Upper lobe of left lung (tissue), 6 donors: ENCODE measurements around the gene NYNRIN. TPM values are rescaled to one million over a fixed set of nuclear protein-coding genes. Genes with fewer than 3 reads are reported as not detected.

Experiments
- ATAC-seq, 2 donors: fragments of 200-7000 bp; cut with Tn5 transposase; one replicate each; pipeline ENCODE4 v1.9.1; 2022; ENCODE audit warnings: mild to moderate bottlenecking in 2 of 2, moderate library complexity in 2 of 2; ENCODE audit not compliant: low FRiP score in 2 of 2
- DNase-seq, 2 donors: peaks; one replicate each; pipeline ENCODE4 v3.0.0-alpha.2; 2019 to 2020
- H3K27ac ChIP-seq, 4 donors: fragments of 200-600 bp; sonication (generic); one replicate each; pipeline ENCODE4 v1.5.1; 2016 to 2019
- H3K27me3 ChIP-seq, 4 donors: fragments of 200-600 bp; sonication (generic); one replicate each; pipeline ENCODE4 v1.5.1; 2017 to 2019
- H3K36me3 ChIP-seq, 4 donors: fragments of 200-600 bp; sonication (generic); one replicate each; pipeline ENCODE4 v1.5.1; 2016 to 2019
- H3K4me1 ChIP-seq, 4 donors: fragments of 200-600 bp; sonication (generic); one replicate each; pipeline ENCODE4 v1.5.1; 2018 to 2019
- H3K4me3 ChIP-seq, 4 donors: fragments of 200-600 bp; sonication (generic); one replicate each; pipeline ENCODE4 v1.5.1; 2017 to 2019; ENCODE audit warnings: mild to moderate bottlenecking in 2 of 4, moderate library complexity in 1 of 4
- H3K9me3 ChIP-seq, 4 donors: fragments of 200-600 bp; sonication (generic); one replicate each; pipeline ENCODE4 v1.5.1; 2018 to 2019
- EP300 ChIP-seq, 4 donors: sonication (generic); formaldehyde crosslinking; IDR thresholded peaks; one replicate each; pipeline ENCODE4 v1.5.1; 2017; ENCODE audit warnings: antibody characterized with exemption in 4 of 4, control low read depth in 2 of 4
- POLR2A ChIP-seq, 4 donors: fragments of 450-650 bp; IDR thresholded peaks; one replicate each; pipeline ENCODE4 v1.5.1; 2016 to 2017; ENCODE audit warnings: antibody characterized with exemption in 4 of 4, mild to moderate bottlenecking in 2 of 4
- POLR2AphosphoS5 ChIP-seq, 2 donors: sonication (generic); formaldehyde crosslinking; IDR thresholded peaks; one replicate each; pipeline ENCODE4 v1.5.1; 2017; ENCODE audit warnings: antibody characterized with exemption in 2 of 2
- WGBS, 2 donors: methylation state at CpG; one replicate each; pipeline ENCODE4 v1.1.5; 2017 to 2018; 5-methylcytosine and 5-hydroxymethylcytosine counted together
- total RNA-seq, 6 donors: library from RNA; depleted of rRNA in 4 of 6; stranded (reverse); fragments of >200 nt in 4 of 6; gene quantifications; one replicate each; pipeline versions ENCODE4 v1.1.0 to v1.2.1, GENCODE V29; 2016 to 2021
- TF ChIP-seq, protein P1 (sequence below), 6 experiments: fragments of 450-650 bp in 4 of 6; fragments of 200-600 bp in 2 of 6; sonication (generic) in 2 of 6; IDR thresholded peaks; one replicate each; pipeline ENCODE4 v1.5.1; 2016 to 2019; ENCODE audit warnings: antibody characterized with exemption in 6 of 6
- donor health status: DM: no; HTN: no; CAD: no; lungs with moderate emphysema.
- donor health status: DM: no; HTN: yes; CAD: no; lungs with severe emphysema.

The NYNRIN gene
- total RNA-seq, 6 donors from 2014 or later: 5.5 to 18.7 (median 14.4) TPM

DNA sequence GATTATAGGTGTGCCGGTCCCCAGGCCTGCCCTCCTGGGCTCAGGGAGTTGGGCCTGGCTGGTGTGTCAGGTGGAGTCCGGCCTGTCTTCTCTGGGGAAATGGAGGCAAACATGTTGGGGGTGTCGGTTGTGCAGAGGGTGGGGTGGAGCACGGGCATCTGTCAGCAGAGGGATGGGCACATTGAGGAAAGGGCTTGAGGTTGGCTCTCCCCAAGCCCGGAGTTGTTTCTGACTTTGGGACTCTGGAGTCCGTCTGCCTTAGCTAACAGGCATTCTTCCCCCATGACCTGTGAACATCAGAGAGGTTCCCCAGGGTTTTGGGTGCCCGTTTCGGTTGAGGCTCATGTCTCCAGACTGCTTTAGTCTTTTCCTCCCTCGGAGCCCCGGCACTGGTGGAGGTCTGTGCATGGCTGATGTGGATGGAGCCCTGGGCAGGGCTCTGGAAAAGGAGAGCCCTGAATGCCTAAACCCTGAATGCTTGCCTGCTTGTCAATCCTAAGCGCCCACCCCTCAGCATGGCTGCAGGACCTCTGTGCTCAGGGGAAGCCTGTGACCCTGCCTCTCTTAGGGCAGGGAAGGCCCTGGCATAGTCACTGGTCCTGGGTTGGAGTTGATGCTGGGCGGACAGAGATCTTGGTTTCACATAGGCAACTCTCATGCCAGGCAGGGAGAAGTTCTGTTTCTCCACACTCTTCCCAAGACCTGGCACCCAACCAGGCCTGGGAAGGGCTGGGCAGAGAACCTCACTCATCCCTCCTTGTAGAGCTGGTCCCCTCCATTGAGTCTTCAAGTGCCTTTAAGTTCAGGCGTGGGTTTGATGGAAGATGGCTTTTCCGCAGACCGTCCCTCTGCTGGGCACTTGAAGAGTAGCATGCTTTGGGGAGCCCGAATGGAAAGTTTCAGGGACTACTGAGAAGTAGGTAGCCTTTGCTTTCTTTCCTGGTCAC is 12.9 kb downstream of the NYNRIN start:
- DNase-seq (peak in 1 of 2 donors; percentile 49), ATAC-seq (peak in 1 of 2 donors; percentile 74)
- Histone ChIP-seq H3K4me3 (no peak overlapping the region), H3K27ac (no peak overlapping the region), H3K4me1 (no peaks in the 10 kb centered on the region), H3K36me3 (peaks cover 0 to 69% (median 25%) of the 10 kb centered on the region in 4 donors), H3K9me3 (no peaks in the 10 kb centered on the region), H3K27me3 (no peaks in the 10 kb centered on the region)
- 64 to 68% methylated on average over 10 to 16 of the region's 16 CpGs for WGBS, 2 donors
- no peak for TF ChIP-seq POLR2A (IDR thresholded peaks at IDR 0.05)
- TF ChIP-seq, protein P1, sequence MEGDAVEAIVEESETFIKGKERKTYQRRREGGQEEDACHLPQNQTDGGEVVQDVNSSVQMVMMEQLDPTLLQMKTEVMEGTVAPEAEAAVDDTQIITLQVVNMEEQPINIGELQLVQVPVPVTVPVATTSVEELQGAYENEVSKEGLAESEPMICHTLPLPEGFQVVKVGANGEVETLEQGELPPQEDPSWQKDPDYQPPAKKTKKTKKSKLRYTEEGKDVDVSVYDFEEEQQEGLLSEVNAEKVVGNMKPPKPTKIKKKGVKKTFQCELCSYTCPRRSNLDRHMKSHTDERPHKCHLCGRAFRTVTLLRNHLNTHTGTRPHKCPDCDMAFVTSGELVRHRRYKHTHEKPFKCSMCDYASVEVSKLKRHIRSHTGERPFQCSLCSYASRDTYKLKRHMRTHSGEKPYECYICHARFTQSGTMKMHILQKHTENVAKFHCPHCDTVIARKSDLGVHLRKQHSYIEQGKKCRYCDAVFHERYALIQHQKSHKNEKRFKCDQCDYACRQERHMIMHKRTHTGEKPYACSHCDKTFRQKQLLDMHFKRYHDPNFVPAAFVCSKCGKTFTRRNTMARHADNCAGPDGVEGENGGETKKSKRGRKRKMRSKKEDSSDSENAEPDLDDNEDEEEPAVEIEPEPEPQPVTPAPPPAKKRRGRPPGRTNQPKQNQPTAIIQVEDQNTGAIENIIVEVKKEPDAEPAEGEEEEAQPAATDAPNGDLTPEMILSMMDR (IDR thresholded peaks at IDR 0.05): peak; percentile 61 to 77 (median 66)

GRCh38 chr14:24414077-24414476 is 15.3 kb downstream of the NYNRIN start:
- TF ChIP-seq EP300 (IDR thresholded peaks at IDR 0.05) (no peak), POLR2AphosphoS5 (IDR thresholded peaks at IDR 0.05) (no peak), POLR2A (IDR thresholded peaks at IDR 0.05) (no peak)
- TF ChIP-seq, protein P1 (IDR thresholded peaks at IDR 0.05): no peak
- H3K4me1 ChIP-seq: peaks cover 2 to 10% (median 5%) of the 10 kb centered on the region in 4 donors
- H3K27me3 ChIP-seq: no peaks in the 10 kb centered on the region
- no peak overlapping the region for H3K27ac ChIP-seq
- no peak for ATAC-seq
- WGBS, 2 donors: 93 to 100% methylated on average over 1 of the region's 1 CpG
- no peaks in the 10 kb centered on the region for H3K9me3 ChIP-seq
- H3K36me3 ChIP-seq: peaks cover 0 to 55% (median 21%) of the 10 kb centered on the region in 4 donors
- DNase-seq: no peak
- H3K4me3 ChIP-seq: no peak overlapping the region

DNA sequence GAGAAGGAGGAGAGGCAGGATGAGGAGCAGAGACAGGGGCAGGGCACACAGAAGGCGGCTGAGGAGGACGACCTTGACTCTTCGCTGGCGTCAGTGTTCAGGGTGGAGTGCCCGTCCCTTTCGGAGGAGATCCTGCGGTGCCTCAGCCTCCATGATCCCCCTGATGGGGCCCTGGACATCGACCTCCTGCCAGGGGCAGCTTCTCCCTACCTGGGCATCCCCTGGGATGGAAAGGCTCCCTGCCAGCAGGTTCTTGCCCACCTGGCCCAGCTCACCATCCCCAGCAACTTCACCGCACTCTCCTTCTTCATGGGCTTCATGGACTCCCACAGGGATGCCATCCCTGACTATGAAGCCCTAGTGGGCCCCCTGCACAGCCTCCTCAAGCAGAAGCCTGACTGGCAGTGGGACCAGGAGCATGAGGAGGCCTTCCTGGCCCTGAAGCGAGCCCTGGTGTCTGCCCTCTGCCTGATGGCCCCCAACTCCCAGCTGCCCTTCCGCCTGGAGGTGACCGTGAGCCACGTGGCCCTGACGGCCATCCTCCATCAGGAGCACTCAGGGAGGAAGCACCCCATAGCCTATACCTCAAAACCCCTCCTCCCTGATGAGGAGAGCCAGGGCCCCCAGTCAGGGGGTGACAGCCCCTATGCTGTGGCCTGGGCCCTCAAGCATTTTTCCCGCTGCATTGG is 16.1 kb downstream of the NYNRIN start:
- Histone ChIP-seq H3K36me3 (peaks cover 0 to 47% (median 20%) of the 10 kb centered on the region in 4 donors), H3K4me3 (no peak overlapping the region), H3K9me3 (no peaks in the 10 kb centered on the region), H3K4me1 (peaks cover 2 to 10% (median 5%) of the 10 kb centered on the region in 4 donors), H3K27ac (no peak overlapping the region), H3K27me3 (no peaks in the 10 kb centered on the region)
- no peak for TF ChIP-seq POLR2AphosphoS5 (IDR thresholded peaks at IDR 0.05)
- DNase-seq (peak; percentile 18 to 44), ATAC-seq (no peak)
- WGBS, 2 donors: 85 to 95% methylated on average over 11 to 15 of the region's 15 CpGs

- DNase-seq (peak; percentile 8 to 52), ATAC-seq (no peak)
- Histone ChIP-seq H3K27me3 (no peaks in the 10 kb centered on the region), H3K27ac (no peak overlapping the region), H3K9me3 (no peaks in the 10 kb centered on the region), H3K4me1 (peaks cover 2 to 10% (median 5%) of the 10 kb centered on the region in 4 donors), H3K4me3 (no peak overlapping the region), H3K36me3 (peaks cover 0 to 41% (median 16%) of the 10 kb centered on the region in 4 donors)
- WGBS, 2 donors: 89 to 90% methylated on average over 24 to 25 of the region's 25 CpGs
- TF ChIP-seq, protein P1 (IDR thresholded peaks at IDR 0.05): no peak
- TF ChIP-seq POLR2A (IDR thresholded peaks at IDR 0.05) (no peak), EP300 (IDR thresholded peaks at IDR 0.05) (no peak)
Measured at GRCh38 chr14:24415421-24416253, 16.8 kb downstream of the NYNRIN start.
